ENCODE results near the gene ASIP. TPM values are rescaled to one million over a fixed set of nuclear protein-coding genes. Genes with fewer than 3 reads are reported as not detected.

The ASIP gene
- total and polyA plus RNA-seq, 2 donors (not counting 1 experiment from before 2014, with no cell fraction given): not detected

GRCh38 chr20:34290471-34290870 lies 49.2 kb downstream of the ASIP start:
- no peaks in the 10 kb centered on the region for H4K20me1 ChIP-seq (ENCODE audit: control insufficient read depth, extremely low read depth, insufficient read depth, low read length)
- no peak overlapping the region for H3K27ac ChIP-seq (ENCODE audit: insufficient read depth, low read length)
- no peaks in the 10 kb centered on the region for H3K9me3 ChIP-seq (ENCODE audit: control insufficient read depth, insufficient read depth, low read depth, low read length)
- H3K27me3 ChIP-seq (ENCODE audit: control insufficient read depth, insufficient read depth, low read length): no peaks in the 10 kb centered on the region
- H3K4me3 ChIP-seq (replicated peaks in 1 of 4; ENCODE audit: control extremely low read depth in 1 of 4, insufficient read depth in 1 of 4, low read depth in 3 of 4, low read length in 4 of 4): no peak overlapping the region
- no peaks in the 10 kb centered on the region for H3K79me2 ChIP-seq (ENCODE audit: control insufficient read depth, insufficient read depth, low read length)
- no peak for TF ChIP-seq EZH2 (IDR thresholded peaks at IDR 0.05; ENCODE audit: low read length, missing control alignments)
- TF ChIP-seq, protein P1, sequence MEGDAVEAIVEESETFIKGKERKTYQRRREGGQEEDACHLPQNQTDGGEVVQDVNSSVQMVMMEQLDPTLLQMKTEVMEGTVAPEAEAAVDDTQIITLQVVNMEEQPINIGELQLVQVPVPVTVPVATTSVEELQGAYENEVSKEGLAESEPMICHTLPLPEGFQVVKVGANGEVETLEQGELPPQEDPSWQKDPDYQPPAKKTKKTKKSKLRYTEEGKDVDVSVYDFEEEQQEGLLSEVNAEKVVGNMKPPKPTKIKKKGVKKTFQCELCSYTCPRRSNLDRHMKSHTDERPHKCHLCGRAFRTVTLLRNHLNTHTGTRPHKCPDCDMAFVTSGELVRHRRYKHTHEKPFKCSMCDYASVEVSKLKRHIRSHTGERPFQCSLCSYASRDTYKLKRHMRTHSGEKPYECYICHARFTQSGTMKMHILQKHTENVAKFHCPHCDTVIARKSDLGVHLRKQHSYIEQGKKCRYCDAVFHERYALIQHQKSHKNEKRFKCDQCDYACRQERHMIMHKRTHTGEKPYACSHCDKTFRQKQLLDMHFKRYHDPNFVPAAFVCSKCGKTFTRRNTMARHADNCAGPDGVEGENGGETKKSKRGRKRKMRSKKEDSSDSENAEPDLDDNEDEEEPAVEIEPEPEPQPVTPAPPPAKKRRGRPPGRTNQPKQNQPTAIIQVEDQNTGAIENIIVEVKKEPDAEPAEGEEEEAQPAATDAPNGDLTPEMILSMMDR (conservative IDR thresholded peaks at IDR 0.05 in 1 of 2, IDR thresholded peaks at IDR 0.05 in 1 of 2; ENCODE audit: low read depth in 1 of 2, low read length in 2 of 2): no peak
- peaks cover 15% of the 10 kb centered on the region for H3K36me3 ChIP-seq (ENCODE audit: control insufficient read depth, insufficient read depth, low read length)
- no peak for DNase-seq (ENCODE audit: low read depth in 2 of 2)
- no peak overlapping the region for H2AFZ ChIP-seq (ENCODE audit: low read length)
- no peak overlapping the region for H3K4me2 ChIP-seq (ENCODE audit: extremely low read depth, insufficient read depth, low read length)
- H3K9ac ChIP-seq (ENCODE audit: insufficient read depth, low read length): no peak overlapping the region
- H3K4me1 ChIP-seq (ENCODE audit: control insufficient read depth, extremely low read depth, insufficient read depth, low read length): no peaks in the 10 kb centered on the region

GRCh38 chr20:34292496-34292895 lies 51.3 kb downstream of the ASIP start:
- TF ChIP-seq, protein P1 (conservative IDR thresholded peaks at IDR 0.05 in 1 of 2, IDR thresholded peaks at IDR 0.05 in 1 of 2; ENCODE audit: low read depth in 1 of 2, low read length in 2 of 2): no peak
- no peak for TF ChIP-seq EZH2 (IDR thresholded peaks at IDR 0.05; ENCODE audit: low read length, missing control alignments)
- no peak overlapping the region for H3K4me2 ChIP-seq (ENCODE audit: extremely low read depth, insufficient read depth, low read length)
- peaks cover 15% of the 10 kb centered on the region for H3K36me3 ChIP-seq (ENCODE audit: control insufficient read depth, insufficient read depth, low read length)
- no peak overlapping the region for H3K4me3 ChIP-seq (replicated peaks in 1 of 4; ENCODE audit: control extremely low read depth in 1 of 4, insufficient read depth in 1 of 4, low read depth in 3 of 4, low read length in 4 of 4)
- no peaks in the 10 kb centered on the region for H3K27me3 ChIP-seq (ENCODE audit: control insufficient read depth, insufficient read depth, low read length)
- no peak for DNase-seq (ENCODE audit: low read depth in 2 of 2)
- no peaks in the 10 kb centered on the region for H3K79me2 ChIP-seq (ENCODE audit: control insufficient read depth, insufficient read depth, low read length)
- H3K9ac ChIP-seq (ENCODE audit: insufficient read depth, low read length): no peak overlapping the region
- H3K4me1 ChIP-seq (ENCODE audit: control insufficient read depth, extremely low read depth, insufficient read depth, low read length): no peaks in the 10 kb centered on the region
- no peak overlapping the region for H2AFZ ChIP-seq (ENCODE audit: low read length)
- no peaks in the 10 kb centered on the region for H3K9me3 ChIP-seq (ENCODE audit: control insufficient read depth, insufficient read depth, low read depth, low read length)
- H4K20me1 ChIP-seq (ENCODE audit: control insufficient read depth, extremely low read depth, insufficient read depth, low read length): no peaks in the 10 kb centered on the region
- no peak overlapping the region for H3K27ac ChIP-seq (ENCODE audit: insufficient read depth, low read length)

GRCh38 chr20:34293119-34293518 lies 51.9 kb downstream of the ASIP start:
- no peak overlapping the region for H3K4me2 ChIP-seq (ENCODE audit: extremely low read depth, insufficient read depth, low read length)

More at GRCh38 chr20:34293119-34293518, 51.9 kb downstream of the ASIP start:
- no peak for DNase-seq (ENCODE audit: low read depth in 2 of 2)
- Histone ChIP-seq H3K27ac (ENCODE audit: insufficient read depth, low read length) (no peak overlapping the region), H3K4me1 (ENCODE audit: control insufficient read depth, extremely low read depth, insufficient read depth, low read length) (no peaks in the 10 kb centered on the region), H2AFZ (ENCODE audit: low read length) (no peak overlapping the region), H3K9me3 (ENCODE audit: control insufficient read depth, insufficient read depth, low read depth, low read length) (no peaks in the 10 kb centered on the region), H3K27me3 (ENCODE audit: control insufficient read depth, insufficient read depth, low read length) (no peaks in the 10 kb centered on the region), H3K79me2 (ENCODE audit: control insufficient read depth, insufficient read depth, low read length) (no peaks in the 10 kb centered on the region), H3K4me3 (replicated peaks in 1 of 4; ENCODE audit: control extremely low read depth in 1 of 4, insufficient read depth in 1 of 4, low read depth in 3 of 4, low read length in 4 of 4) (no peak overlapping the region), H3K9ac (ENCODE audit: insufficient read depth, low read length) (no peak overlapping the region), H4K20me1 (ENCODE audit: control insufficient read depth, extremely low read depth, insufficient read depth, low read length) (no peaks in the 10 kb centered on the region), H3K36me3 (ENCODE audit: control insufficient read depth, insufficient read depth, low read length) (peaks cover 15% of the 10 kb centered on the region)
- TF ChIP-seq EZH2 (IDR thresholded peaks at IDR 0.05; ENCODE audit: low read length, missing control alignments): no peak
- TF ChIP-seq, protein P1 (conservative IDR thresholded peaks at IDR 0.05 in 1 of 2, IDR thresholded peaks at IDR 0.05 in 1 of 2; ENCODE audit: low read depth in 1 of 2, low read length in 2 of 2): no peak
